Thyroid gland (tissue), 4 donors: ENCODE measurements around the gene PPP3R1.

Experiments used
- POLR2A ChIP-seq, 2 donors: fragments of 450-650 bp; IDR thresholded peaks; one replicate each; pipeline ENCODE4 v1.6.1; 2017; ENCODE audit warnings: antibody characterized with exemption in 2 of 2, mild to moderate bottlenecking in 2 of 2, moderate library complexity in 1 of 2
- TF ChIP-seq, protein P1 (sequence below), 6 experiments: fragments of 200-600 bp in 3 of 6; fragments of 450-650 bp in 3 of 6; sonication (generic) in 3 of 6; IDR thresholded peaks; one replicate each; pipeline ENCODE4 v1.5.1; 2016 to 2019; ENCODE audit warnings: antibody characterized with exemption in 6 of 6, mild to moderate bottlenecking in 2 of 6, inconsistent platforms in 1 of 6, moderate library complexity in 1 of 6

GRCh38 chr2:68245672-68246071 is 6.7 kb downstream of the PPP3R1 start:
- TF ChIP-seq, protein P1, sequence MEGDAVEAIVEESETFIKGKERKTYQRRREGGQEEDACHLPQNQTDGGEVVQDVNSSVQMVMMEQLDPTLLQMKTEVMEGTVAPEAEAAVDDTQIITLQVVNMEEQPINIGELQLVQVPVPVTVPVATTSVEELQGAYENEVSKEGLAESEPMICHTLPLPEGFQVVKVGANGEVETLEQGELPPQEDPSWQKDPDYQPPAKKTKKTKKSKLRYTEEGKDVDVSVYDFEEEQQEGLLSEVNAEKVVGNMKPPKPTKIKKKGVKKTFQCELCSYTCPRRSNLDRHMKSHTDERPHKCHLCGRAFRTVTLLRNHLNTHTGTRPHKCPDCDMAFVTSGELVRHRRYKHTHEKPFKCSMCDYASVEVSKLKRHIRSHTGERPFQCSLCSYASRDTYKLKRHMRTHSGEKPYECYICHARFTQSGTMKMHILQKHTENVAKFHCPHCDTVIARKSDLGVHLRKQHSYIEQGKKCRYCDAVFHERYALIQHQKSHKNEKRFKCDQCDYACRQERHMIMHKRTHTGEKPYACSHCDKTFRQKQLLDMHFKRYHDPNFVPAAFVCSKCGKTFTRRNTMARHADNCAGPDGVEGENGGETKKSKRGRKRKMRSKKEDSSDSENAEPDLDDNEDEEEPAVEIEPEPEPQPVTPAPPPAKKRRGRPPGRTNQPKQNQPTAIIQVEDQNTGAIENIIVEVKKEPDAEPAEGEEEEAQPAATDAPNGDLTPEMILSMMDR (IDR thresholded peaks at IDR 0.05) = no peak
- no peak for TF ChIP-seq POLR2A (IDR thresholded peaks at IDR 0.05)
